GM10248 (cell line): ENCODE data around the gene C2CD3.
"Not testable (repeated sequence)": the region's sequence is repeated elsewhere in the genome, so short reads cannot be mapped to it uniquely, and the experiment has no call there.

Experiments used
- CTCF ChIA-PET: fragments of 300-600 bp; sonication (Branson Sonifier 250); formaldehyde crosslinking; extraction: SDS; loops from one replicate; lab custom pipeline; 2021; ENCODE audit warnings: antibody characterized with exemption; lab: Yijun Ruan, JAX
- POLR2A ChIA-PET: fragments of 350-650 bp; sonication (Branson Sonifier 250); formaldehyde crosslinking; extraction: SDS; loops from one replicate; lab custom pipeline; 2020; ENCODE audit warnings: antibody characterized with exemption; lab: Yijun Ruan, JAX
- DNase-seq: peaks from one replicate; pipeline ENCODE4 v3.0.0; 2012; ENCODE audit errors: extremely low spot score
- TF ChIP-seq, protein P1 (sequence below): IDR thresholded peaks from 2 replicates; pipeline ENCODE4 v1.5.1; 2012; ENCODE audit warnings: mild to moderate bottlenecking, low read depth; ENCODE audit errors: extremely low read depth, missing control alignments, control extremely low read depth

C2CD3 gene

DNA sequence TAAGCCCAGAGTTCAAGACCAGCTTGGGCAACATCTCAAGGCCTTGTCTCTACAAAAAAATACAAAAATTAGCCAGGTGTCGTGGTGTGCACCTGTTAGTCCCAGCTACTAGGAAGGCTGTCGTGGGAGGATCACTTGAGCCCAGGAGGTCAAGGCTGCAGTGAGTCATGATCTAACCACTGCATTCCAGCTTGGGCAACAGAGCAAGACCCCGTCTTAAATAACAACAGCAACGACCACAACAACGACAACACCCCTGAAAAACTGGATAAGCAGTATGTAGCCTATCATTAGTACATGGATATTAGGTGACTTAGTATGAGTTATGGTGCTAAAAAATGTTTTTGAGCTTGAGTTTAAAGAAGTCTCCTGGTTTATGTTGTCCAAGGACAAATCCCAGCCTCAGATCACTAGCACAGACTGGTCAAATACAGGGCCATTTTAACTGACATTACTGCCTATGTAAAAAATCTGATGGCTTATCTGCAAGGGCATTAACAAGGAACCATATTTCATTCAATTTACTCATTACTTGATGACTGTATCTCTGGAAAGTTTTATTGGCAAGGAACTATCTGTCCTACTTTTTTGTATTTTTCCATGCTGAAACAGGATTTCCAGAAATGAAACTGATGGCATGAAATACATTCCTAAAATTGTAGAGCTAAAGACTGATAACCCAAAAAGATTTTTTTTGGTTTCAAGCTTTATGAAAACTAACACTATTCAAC, 23.4 kb downstream of the C2CD3 start:
- ChIA-PET CTCF (interaction anchor here (1.1 to 1.8 kb wide), 3 partner anchors 11 to 16 kb away, joined by 3 to 7 read pairs (median 3); no protein-coding TSS in a partner anchor), POLR2A (no interaction called here)
- TF ChIP-seq, protein P1, sequence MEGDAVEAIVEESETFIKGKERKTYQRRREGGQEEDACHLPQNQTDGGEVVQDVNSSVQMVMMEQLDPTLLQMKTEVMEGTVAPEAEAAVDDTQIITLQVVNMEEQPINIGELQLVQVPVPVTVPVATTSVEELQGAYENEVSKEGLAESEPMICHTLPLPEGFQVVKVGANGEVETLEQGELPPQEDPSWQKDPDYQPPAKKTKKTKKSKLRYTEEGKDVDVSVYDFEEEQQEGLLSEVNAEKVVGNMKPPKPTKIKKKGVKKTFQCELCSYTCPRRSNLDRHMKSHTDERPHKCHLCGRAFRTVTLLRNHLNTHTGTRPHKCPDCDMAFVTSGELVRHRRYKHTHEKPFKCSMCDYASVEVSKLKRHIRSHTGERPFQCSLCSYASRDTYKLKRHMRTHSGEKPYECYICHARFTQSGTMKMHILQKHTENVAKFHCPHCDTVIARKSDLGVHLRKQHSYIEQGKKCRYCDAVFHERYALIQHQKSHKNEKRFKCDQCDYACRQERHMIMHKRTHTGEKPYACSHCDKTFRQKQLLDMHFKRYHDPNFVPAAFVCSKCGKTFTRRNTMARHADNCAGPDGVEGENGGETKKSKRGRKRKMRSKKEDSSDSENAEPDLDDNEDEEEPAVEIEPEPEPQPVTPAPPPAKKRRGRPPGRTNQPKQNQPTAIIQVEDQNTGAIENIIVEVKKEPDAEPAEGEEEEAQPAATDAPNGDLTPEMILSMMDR: no peak
- no peak for DNase-seq

DNA sequence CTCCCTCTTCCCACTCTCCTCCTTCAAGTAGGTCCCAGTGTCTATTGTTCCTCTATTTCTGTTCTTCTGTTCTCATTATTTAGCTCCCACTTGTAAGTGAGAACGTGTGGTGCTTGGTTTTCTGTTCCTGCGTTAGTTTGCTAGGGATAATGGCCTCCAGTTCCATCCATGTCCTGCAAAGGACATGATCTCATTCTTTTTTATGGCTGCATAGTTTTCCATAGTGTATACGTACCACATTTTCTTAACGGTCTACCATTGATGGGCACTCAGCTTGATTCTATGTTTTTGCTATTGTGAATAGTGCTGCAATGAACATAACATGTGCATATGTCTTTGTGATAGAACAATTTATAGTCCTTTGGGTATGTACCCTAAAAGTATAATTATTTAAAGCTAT, 26.2 kb downstream of the C2CD3 start:
- ChIA-PET POLR2A (no interaction called here), CTCF (interaction anchor here (0.8 to 0.9 kb wide), 2 partner anchors 9 to 10 kb away, joined by 3 read pairs; no protein-coding TSS in a partner anchor)
- TF ChIP-seq, protein P1: no peak
- no peak for DNase-seq

DNA sequence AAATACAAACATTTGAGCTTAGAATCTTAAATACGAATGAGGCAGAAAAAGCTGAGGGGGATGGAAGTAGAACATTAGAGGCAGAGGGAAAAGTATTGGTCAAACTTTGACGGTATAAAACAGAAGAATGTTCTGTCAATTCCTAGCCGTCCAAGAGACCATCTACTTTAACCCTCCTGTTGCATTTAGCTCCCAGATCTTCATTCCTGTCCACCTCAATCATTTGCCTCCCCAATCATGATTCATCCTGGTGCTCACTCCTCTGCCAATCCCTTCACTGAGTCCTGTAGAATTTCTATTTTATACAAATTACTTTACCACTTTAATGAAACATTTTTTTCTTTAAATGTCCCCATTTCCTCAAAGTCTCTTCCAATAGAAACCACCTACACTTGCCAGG, 28.2 kb downstream of the C2CD3 start:
- no peak for DNase-seq
- ChIA-PET POLR2A (no interaction called here), CTCF (no interaction called here)
- TF ChIP-seq, protein P1: no peak

DNA sequence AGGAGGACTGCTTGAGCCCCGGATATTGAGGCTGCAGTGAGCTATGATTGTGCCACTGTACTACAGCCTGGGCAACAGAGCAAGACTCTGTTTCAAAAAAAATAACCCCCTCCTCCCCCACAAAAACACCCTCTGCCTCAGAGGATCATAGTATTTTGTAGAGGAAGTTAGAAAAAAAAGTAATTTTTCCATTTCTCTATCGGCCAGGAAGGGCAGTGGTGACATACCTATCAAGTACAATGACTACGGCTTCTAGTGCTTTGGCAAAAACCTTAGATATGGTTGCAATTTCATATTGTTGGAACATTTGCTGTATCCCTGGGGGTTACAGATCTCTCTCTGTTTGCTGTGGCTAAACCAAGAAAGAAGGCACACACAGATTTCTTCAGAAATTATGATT, 28.9 kb downstream of the C2CD3 start:
- TF ChIP-seq, protein P1: no peak
- ChIA-PET POLR2A (no interaction called here), CTCF (no interaction called here)
- no peak for DNase-seq

DNA sequence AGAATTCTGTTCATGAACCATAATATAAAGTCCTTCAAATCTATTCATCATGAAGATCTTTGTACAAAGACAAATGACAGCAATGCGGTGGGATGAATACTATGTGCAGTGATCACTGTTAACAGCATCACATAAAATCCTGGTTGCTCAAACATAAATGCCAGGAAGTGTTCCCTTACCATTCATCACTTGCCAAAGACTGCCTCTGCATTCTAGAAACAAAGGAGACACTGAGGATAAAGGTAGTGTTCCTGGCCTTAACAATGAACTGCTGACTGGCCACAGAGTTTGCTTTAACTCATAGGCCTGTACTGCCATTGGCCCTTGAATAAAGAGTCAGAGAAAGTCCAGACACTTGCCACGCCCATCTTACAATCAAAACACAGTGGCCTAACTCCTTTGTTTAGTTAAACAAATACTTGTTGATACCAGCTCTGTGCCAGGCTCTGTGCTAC, 29.5 kb downstream of the C2CD3 start:
- TF ChIP-seq, protein P1: no peak
- POLR2A ChIA-PET: no interaction called here
- DNase-seq: no peak
- CTCF ChIA-PET: no interaction called here

DNA sequence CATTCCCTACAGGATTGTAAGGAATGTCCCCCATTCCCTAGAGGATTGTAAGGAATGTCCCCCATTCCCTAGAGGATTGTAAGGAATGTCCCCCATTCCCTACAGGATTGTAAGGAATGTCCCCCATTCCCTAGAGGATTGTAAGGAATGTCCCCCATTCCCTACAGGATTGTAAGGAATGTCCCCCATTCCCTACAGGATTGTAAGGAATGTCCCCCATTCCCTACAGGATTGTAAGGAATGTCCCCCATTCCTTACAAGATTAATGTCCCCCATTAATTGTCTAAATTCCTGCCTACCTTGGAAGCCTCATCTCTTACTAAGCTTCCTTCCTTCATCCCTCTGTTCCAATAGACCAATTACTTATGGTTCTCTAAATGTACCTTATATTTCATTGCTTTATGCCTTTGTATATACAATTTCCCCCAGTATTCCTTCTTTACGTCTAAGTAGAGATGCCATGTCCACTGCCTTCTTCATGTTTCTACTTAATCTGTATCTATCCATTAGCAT, 30.8 kb downstream of the C2CD3 start:
- DNase-seq, CTCF ChIA-PET, POLR2A ChIA-PET: not testable (repeated sequence)
